ENCODE data around the gene TMEM222.
"Not testable (repeated sequence)": the region's sequence is repeated elsewhere in the genome, so short reads cannot be mapped to it uniquely, and the experiment has no call there.

The TMEM222 gene

DNA sequence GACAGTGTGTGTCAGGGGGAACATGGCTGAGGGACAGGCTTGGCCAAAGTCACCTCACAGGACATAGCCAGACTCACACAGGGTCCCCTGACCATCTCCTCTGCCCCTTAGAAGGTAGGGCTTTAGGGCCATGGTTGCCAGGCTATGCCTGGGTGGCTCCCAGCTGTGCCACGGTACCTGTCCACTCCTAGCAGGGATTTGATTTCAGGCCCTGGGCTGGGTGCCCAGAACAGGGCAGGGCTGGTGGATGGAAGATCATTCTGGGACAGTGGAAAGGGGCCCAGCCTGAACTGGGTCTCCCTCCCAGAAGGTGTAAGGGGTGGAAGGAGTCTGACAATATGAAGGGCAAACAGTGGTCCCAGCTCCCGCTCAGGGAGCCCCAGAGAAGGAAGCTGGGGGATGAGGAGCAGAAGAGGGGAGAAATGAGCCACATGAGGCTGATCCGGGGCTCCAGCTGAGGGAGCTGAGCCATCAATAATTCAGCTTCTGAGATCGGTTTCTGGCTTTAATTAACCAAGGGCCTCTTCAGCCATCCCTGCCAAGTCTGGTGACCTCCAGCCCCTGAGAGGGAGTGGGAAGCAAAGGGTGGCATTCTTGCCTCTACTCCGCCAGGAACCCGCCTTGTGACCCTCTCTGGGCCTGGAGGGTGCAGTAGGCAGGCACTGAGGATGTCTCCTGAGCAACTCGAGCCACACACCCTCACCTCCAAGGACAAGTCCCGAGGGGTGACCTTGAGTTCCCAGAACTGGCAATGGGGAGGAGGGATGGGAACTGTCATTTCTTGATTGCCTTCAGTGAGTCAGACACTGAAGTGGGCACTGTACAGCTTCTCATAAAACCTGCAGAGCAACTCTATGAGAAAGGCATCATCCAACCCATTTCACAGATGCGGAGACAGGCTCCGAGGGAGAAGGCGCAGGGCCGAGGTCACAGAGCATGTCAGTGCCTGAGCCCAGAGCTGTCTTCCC is 59.1 kb downstream of the TMEM222 start:
- no peak for DNase-seq

DNA sequence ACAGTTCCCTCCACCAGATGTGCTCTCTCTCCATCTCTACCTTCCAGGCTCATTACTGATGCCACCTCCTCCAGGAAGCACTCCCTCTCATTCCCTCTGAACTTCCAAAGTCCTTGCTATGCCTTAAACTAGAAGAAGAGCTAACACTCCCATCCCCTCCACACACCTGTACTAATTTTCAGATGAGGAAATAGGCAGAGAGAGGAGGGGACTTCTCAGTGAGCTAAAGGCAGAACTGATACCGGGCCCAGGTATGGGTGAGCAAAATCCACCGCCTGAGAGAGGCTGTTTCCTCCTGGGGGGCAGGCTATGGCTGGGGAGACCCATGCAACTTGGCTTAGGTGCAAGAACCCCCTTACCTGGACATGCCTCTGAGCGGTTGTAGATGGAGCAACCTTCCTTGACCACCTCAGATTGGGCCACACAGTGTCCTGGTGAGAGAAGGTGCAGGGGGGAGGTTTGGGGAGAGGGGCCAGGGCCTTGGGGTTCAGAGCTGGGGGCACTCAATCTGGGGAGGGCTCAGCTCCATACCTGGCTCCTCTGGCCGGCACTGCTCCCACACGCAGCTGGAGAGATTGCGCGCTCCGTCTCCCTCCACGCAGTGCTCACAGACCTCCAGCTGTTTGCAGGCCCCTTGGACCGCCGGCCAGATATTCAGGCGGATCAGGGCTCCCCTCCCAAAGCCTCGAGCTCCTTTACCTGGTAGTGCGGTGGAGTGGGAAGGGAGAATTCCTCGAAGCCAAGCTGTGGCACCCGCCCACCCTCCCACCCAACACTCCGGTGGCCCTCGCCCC is 60.2 kb downstream of the TMEM222 start:
- no peak for DNase-seq

DNA sequence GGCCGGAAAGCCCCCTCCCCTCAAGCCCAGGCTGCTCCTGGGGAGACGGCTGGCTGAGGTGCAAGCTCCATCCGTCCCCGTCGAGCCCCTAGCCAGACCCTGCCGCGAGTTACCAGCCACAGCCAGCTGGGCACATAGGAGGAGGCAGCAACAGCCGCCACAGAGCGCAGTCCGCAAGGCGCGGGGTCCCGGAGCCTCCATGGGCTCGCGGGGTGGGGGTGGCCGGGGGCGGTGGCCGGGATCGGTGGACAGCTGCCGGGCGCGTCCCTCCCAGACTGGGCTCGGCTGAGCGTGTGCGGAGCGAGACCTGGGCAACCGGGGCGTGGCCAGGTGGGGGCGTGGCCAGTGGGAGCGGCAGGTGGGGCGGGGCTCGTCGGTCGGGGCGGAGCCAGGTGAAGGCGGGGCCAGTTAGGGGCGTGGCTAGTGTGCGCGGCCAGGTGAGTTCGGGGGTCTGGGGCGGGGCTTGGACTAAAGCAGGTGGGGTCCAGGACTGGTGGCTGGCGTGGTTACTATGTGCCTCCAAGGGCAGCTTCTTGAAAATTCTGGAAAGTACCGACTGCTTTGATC is 61.2 kb downstream of the TMEM222 start, which contains the start of gene CD164L2:
TSS of gene CD164L2 (minus strand) at position 295 of the 567 bp plus-strand sequence. CDS start at position 201, 94 bp downstream.
- no peak for DNase-seq

DNA sequence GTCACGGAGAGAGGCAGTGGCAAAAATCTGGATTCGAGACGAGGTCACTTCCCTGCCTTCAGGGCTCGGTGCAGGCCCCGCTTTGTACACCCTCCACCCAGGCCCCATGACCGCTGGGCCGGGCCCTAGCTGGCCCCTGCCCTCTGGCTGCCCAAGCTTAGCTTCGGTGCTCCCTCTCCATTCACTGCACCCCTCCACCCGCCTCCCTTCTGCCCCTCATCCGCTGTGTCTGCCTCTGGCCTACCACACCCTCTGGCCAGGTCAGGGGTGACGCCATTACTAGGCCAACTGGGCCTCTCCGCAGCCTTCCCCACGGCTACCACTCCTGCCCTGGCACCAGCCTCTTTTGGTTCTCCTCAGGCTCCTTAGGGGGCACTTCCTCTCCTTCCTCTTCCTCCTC is 61.7 kb downstream of the TMEM222 start:
- no peak for DNase-seq

DNA sequence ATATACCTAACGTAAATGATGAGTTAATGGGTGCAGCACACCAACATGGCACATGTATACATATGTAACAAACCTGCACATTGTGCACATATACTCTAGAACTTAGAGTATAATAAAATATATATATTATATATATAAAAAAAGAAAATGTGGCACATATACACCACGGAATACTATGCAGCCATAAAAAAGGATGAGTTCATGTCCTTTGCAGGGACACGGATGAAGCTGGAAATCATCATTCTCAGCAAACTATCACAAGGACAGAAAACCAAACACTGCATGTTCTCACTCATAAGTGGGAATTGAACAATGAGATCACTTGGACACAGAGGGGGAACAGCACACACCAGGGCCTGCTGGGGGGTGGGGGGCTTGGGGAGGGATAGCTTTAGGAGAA is 62.8 kb downstream of the TMEM222 start:
- not testable (repeated sequence) for DNase-seq

Data from NCI-H1417 treated with DMSO at 0.1 percent for 48 hours (cell line).